Measurements from ENCODE around the gene CHAF1B. TPM values are rescaled to one million over a fixed set of nuclear protein-coding genes. Genes with fewer than 3 reads are reported as not detected.
"Not testable (repeated sequence)": the region's sequence is repeated elsewhere in the genome, so short reads cannot be mapped to it uniquely, and the experiment has no call there.

The CHAF1B gene
- total RNA-seq, 2 experiments from 2014 or later: 27.4 to 28.1 TPM

DNA sequence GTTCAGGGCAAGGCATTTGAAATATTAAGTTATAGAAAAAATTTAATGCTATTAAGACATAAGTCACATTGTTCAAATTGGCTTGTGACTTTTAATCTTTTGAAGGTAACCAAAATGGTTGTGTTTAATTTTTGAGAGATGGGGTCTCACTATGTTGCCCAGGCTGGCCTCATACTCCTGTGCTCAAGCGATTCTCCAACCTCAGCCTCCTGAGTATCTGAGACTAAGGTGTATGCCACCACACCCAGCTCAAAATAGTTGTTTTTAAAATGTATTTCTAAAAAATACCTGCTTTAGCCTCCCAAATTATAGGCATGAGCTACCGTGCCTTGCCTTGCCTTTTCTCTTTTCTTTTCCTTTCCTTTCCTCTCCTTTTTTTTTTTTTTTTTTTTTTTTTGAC lies 26.0 kb upstream of the CHAF1B start:
- no peak for DNase-seq
- no peak overlapping the region for H3K27ac Mint-ChIP-seq
- no peaks in the 10 kb centered on the region for H3K27me3 Mint-ChIP-seq (ENCODE audit: low read depth)
- POLR2A ChIA-PET: no interaction called here
- H3K36me3 Mint-ChIP-seq (ENCODE audit: low read depth): peaks cover 43% of the 10 kb centered on the region
- no peaks in the 10 kb centered on the region for H3K4me1 Mint-ChIP-seq (ENCODE audit: low read depth)
- CTCF ChIA-PET: no interaction called here
- no peaks in the 10 kb centered on the region for H3K9me3 Mint-ChIP-seq (ENCODE audit: insufficient read depth)
- no peak for ATAC-seq
- no peak overlapping the region for H3K4me3 Mint-ChIP-seq

GRCh38 chr21:36369064-36369685 lies 16.0 kb upstream of the CHAF1B start:
- H3K4me1 Mint-ChIP-seq (ENCODE audit: low read depth): peaks cover 3% of the 10 kb centered on the region
- no peak overlapping the region for H3K27ac Mint-ChIP-seq
- H3K27me3 Mint-ChIP-seq (ENCODE audit: low read depth): no peaks in the 10 kb centered on the region
- ATAC-seq (no peak), DNase-seq (no peak)
- H3K9me3 Mint-ChIP-seq (ENCODE audit: insufficient read depth): no peaks in the 10 kb centered on the region
- ChIA-PET CTCF (no interaction called here), POLR2A (no interaction called here)
- no peak overlapping the region for H3K4me3 Mint-ChIP-seq
- peaks cover 69% of the 10 kb centered on the region for H3K36me3 Mint-ChIP-seq (ENCODE audit: low read depth)

DNA sequence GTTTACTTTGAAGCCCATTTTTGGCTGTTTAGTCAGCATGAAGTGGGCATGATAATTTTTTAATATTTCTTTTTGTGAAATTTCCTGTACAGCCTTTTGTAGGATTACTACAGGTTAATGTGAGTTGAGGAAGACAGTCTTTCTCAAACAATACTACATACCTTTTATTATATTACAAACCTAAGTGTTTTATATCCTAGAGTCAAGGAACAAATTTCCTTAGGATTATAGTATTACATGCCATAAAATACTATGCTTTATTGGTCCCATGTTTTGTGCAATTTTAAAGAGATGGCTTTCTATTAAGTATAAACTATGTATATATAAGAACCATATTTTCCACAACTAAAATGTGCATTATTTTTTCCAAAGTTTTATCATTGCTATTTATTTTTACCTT lies 9.2 kb upstream of the CHAF1B start:
- Mint-ChIP-seq H3K27me3 (ENCODE audit: low read depth) (no peaks in the 10 kb centered on the region), H3K36me3 (ENCODE audit: low read depth) (peaks cover 49% of the 10 kb centered on the region), H3K9me3 (ENCODE audit: insufficient read depth) (no peaks in the 10 kb centered on the region), H3K4me3 (no peak overlapping the region), H3K4me1 (ENCODE audit: low read depth) (no peaks in the 10 kb centered on the region), H3K27ac (no peak overlapping the region)
- ChIA-PET POLR2A (no interaction called here), CTCF (interaction anchor here (1.2 kb wide), 1 partner anchor 9 kb away, joined by 3 read pairs; the partner anchor contains the start of gene CHAF1B)
- ATAC-seq: no peak
- DNase-seq: no peak

- Mint-ChIP-seq H3K4me1 (ENCODE audit: low read depth) (peaks cover 3% of the 10 kb centered on the region), H3K4me3 (no peak overlapping the region), H3K27me3 (ENCODE audit: low read depth) (no peaks in the 10 kb centered on the region), H3K9me3 (ENCODE audit: insufficient read depth) (no peaks in the 10 kb centered on the region), H3K36me3 (ENCODE audit: low read depth) (peaks cover 44% of the 10 kb centered on the region), H3K27ac (no peak overlapping the region)
- CTCF ChIA-PET: no interaction called here
- POLR2A ChIA-PET: interaction anchor here (1.0 kb wide), 1 partner anchor 9 kb away, joined by 3 read pairs; no protein-coding TSS in a partner anchor
- DNase-seq (no peak), ATAC-seq (no peak)
Observed at GRCh38 chr21:36377391-36377842, 7.8 kb upstream of the CHAF1B start.

GRCh38 chr21:36379251-36379650 lies 5.9 kb upstream of the CHAF1B start:
- Mint-ChIP-seq H3K27ac (no peak overlapping the region), H3K36me3 (ENCODE audit: low read depth) (peaks cover 37% of the 10 kb centered on the region), H3K4me1 (ENCODE audit: low read depth) (peaks cover 3% of the 10 kb centered on the region), H3K4me3 (no peak overlapping the region), H3K27me3 (ENCODE audit: low read depth) (no peaks in the 10 kb centered on the region), H3K9me3 (ENCODE audit: insufficient read depth) (no peaks in the 10 kb centered on the region)
- ChIA-PET POLR2A (interaction anchor here (0.8 kb wide), 1 partner anchor 59 kb away, joined by 3 read pairs; the partner anchor contains the start of gene MORC3), CTCF (no interaction called here)
- ATAC-seq (no peak), DNase-seq (no peak)

DNA sequence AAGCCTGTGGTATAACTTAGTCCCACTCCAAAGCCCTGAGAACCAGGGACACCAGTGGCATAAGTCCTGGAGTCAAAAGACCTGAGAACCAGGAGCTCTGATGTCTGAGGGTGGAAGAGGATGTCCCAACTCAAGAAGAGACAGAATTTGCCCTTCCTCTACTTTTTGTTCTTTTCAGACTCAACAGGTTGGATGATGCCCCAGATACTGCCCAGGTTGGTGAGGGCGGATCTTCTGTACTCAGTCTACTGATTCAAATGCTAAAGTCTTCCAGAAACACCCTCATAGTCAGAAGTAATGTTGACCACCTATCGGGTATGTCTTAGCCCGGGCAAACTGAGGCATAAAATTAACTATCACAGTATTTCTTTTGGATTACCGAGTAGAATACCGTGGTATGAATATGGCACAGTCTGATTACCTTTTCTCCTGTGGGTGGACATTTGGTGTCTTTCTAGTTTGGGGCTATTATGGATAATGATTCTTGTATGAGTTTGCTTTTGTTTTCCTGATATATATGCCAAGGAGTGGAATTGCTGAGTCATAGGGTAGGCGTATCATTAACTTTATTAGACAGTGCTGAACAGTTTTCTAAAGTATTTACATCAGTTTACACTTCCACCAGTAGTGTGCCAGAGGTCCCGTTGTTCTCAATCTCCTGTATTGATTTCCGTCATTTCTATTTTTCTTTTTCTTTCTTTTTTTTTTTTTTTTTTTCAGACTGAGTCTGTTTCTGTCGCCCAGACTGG lies 3.2 kb upstream of the CHAF1B start:
- ChIA-PET POLR2A (no interaction called here), CTCF (no interaction called here)
- Mint-ChIP-seq H3K4me3 (no peak overlapping the region), H3K36me3 (ENCODE audit: low read depth) (peaks cover 32% of the 10 kb centered on the region), H3K27ac (no peak overlapping the region), H3K4me1 (ENCODE audit: low read depth) (peaks cover 16% of the 10 kb centered on the region), H3K9me3 (ENCODE audit: insufficient read depth) (no peaks in the 10 kb centered on the region), H3K27me3 (ENCODE audit: low read depth) (no peaks in the 10 kb centered on the region)
- ATAC-seq: no peak
- DNase-seq: no peak

GRCh38 chr21:36382722-36383121 lies 2.5 kb upstream of the CHAF1B start:
- H3K4me1 Mint-ChIP-seq (ENCODE audit: low read depth): peaks cover 22% of the 10 kb centered on the region
- DNase-seq; H3K9me3 Mint-ChIP-seq (ENCODE audit: insufficient read depth); CTCF ChIA-PET; POLR2A ChIA-PET; ATAC-seq; H3K4me3 Mint-ChIP-seq; H3K27me3 Mint-ChIP-seq (ENCODE audit: low read depth); H3K27ac Mint-ChIP-seq: not testable (repeated sequence)
- H3K36me3 Mint-ChIP-seq (ENCODE audit: low read depth): peaks cover 31% of the 10 kb centered on the region

DNA sequence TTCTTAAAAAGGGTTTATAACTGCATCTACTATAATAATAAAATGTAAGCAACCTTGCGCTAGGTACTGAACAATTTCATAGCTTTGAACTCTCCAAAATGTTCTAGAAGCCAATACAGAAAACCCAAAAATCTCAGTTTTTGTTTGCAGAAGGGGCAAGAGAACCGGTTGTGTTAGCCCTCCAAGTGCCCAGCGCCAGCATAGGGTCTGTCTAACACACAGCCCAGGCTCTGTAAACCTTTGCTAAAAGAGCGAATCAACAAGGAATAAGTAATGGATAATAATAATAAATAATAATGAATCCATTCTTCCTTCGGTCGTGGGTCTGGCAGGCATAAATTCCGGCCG lies 333 bp upstream of the CHAF1B start:
- CTCF ChIA-PET: interaction anchor here (1.1 kb wide), 1 partner anchor 8 kb away, joined by 3 read pairs; no protein-coding TSS in a partner anchor
- peak; percentile 17 for ATAC-seq

GRCh38 chr21:36386031-36386642 lies 945 bp downstream of the CHAF1B start:
- Mint-ChIP-seq H3K36me3 (ENCODE audit: low read depth) (peaks cover 47% of the 10 kb centered on the region), H3K9me3 (ENCODE audit: insufficient read depth) (no peaks in the 10 kb centered on the region), H3K4me3 (peak overlapping the region; percentile 88), H3K27ac (peak overlapping the region; percentile 90), H3K4me1 (ENCODE audit: low read depth) (peaks cover 33% of the 10 kb centered on the region), H3K27me3 (ENCODE audit: low read depth) (no peaks in the 10 kb centered on the region)
- ChIA-PET POLR2A (interaction anchor here (0.7 to 1.9 kb wide), 3 partner anchors 9 to 66 kb away, joined by 3 to 9 read pairs (median 3); partner anchors contain the start of gene MORC3), CTCF (interaction anchor here (1.0 kb wide), 1 partner anchor 244 kb away, joined by 3 read pairs; no protein-coding TSS in a partner anchor)
- no peak for ATAC-seq
- DNase-seq: no peak

More for the DNA sequence above, 333 bp upstream of the CHAF1B start:
- no peaks in the 10 kb centered on the region for H3K27me3 Mint-ChIP-seq (ENCODE audit: low read depth)
- no peaks in the 10 kb centered on the region for H3K9me3 Mint-ChIP-seq (ENCODE audit: insufficient read depth)
- DNase-seq: no peak
- peak overlapping the region; percentile 22 for H3K4me3 Mint-ChIP-seq
- no peak overlapping the region for H3K27ac Mint-ChIP-seq
- H3K36me3 Mint-ChIP-seq (ENCODE audit: low read depth): peaks cover 42% of the 10 kb centered on the region
- POLR2A ChIA-PET: interaction anchor here (1.0 to 1.9 kb wide), 3 partner anchors 11 to 86 kb away, joined by 3 to 9 read pairs (median 3); partner anchors contain the start of gene MORC3
- peaks cover 33% of the 10 kb centered on the region for H3K4me1 Mint-ChIP-seq (ENCODE audit: low read depth)

DNA sequence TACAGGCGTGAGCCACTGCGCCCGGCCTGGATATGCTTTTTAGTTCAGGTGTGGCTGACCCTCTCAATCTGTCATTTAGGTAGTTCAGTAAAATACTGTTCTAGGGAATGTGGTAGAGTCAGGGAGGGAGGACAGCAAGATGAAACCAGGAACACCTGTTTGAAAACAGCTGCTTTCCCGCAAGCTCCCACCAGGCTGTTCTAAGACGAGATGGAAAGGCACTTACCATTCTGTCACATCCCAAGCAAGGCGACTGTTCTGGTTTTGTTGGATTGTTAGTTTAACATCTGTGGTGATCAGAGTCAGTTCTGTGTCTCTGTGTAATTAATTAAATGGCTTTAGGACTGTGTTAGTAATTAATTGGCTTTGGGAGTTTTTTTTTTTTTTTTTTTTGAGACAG lies 2.9 kb downstream of the CHAF1B start:
- Mint-ChIP-seq H3K27me3 (ENCODE audit: low read depth) (no peaks in the 10 kb centered on the region), H3K4me1 (ENCODE audit: low read depth) (peaks cover 30% of the 10 kb centered on the region), H3K27ac (no peak overlapping the region), H3K36me3 (ENCODE audit: low read depth) (peaks cover 56% of the 10 kb centered on the region), H3K4me3 (no peak overlapping the region), H3K9me3 (ENCODE audit: insufficient read depth) (no peaks in the 10 kb centered on the region)
- ChIA-PET CTCF (interaction anchor here (0.8 kb wide), 1 partner anchor 66 kb away, joined by 4 read pairs; no protein-coding TSS in a partner anchor), POLR2A (no interaction called here)
- no peak for DNase-seq
- ATAC-seq: no peak

- ChIA-PET CTCF (interaction anchor here (0.6 to 0.8 kb wide), 2 partner anchors 67 to 1139 kb away, joined by 4 read pairs; no protein-coding TSS in a partner anchor), POLR2A (no interaction called here)
- H3K4me3 Mint-ChIP-seq: no peak overlapping the region
- H3K27me3 Mint-ChIP-seq (ENCODE audit: low read depth): no peaks in the 10 kb centered on the region
- peak overlapping the region; percentile 11 for H3K27ac Mint-ChIP-seq
- peaks cover 30% of the 10 kb centered on the region for H3K4me1 Mint-ChIP-seq (ENCODE audit: low read depth)
- no peaks in the 10 kb centered on the region for H3K9me3 Mint-ChIP-seq (ENCODE audit: insufficient read depth)
- DNase-seq: no peak
- no peak for ATAC-seq
- H3K36me3 Mint-ChIP-seq (ENCODE audit: low read depth): peaks cover 59% of the 10 kb centered on the region
Observed at GRCh38 chr21:36388835-36389234, 3.6 kb downstream of the CHAF1B start.

GRCh38 chr21:36391649-36392048 lies 6.5 kb downstream of the CHAF1B start:
- H3K9me3 Mint-ChIP-seq (ENCODE audit: insufficient read depth); H3K27ac Mint-ChIP-seq; ATAC-seq; H3K4me3 Mint-ChIP-seq; H3K27me3 Mint-ChIP-seq (ENCODE audit: low read depth); DNase-seq; POLR2A ChIA-PET: not testable (repeated sequence)
- Mint-ChIP-seq H3K4me1 (ENCODE audit: low read depth) (peaks cover 20% of the 10 kb centered on the region), H3K36me3 (ENCODE audit: low read depth) (peaks cover 65% of the 10 kb centered on the region)
- CTCF ChIA-PET: interaction anchor here (0.8 to 1.4 kb wide), 3 partner anchors 71 to 255 kb away, joined by 3 read pairs; partner anchors contain the start of gene MORC3
